Tibial nerve (tissue), 3 donors: ENCODE measurements around the gene GJA4.

ENCODE experiments used
- CTCF ChIP-seq, 5 experiments: fragments of 200-600 bp in 3 of 5; fragments of 450-650 bp in 2 of 5; sonication (generic) in 3 of 5; IDR thresholded peaks; one replicate each; pipeline ENCODE4 v1.5.1; 2016 to 2019; ENCODE audit warnings: antibody characterized with exemption in 5 of 5, mild to moderate bottlenecking in 3 of 5, moderate library complexity in 2 of 5
- POLR2A ChIP-seq, 2 donors: fragments of 450-650 bp; IDR thresholded peaks; one replicate each; pipeline ENCODE4 v1.6.1; 2017; ENCODE audit warnings: antibody characterized with exemption in 2 of 2, mild to moderate bottlenecking in 2 of 2, moderate library complexity in 2 of 2

GRCh38 chr1:34808051-34808810 lies 15.4 kb downstream of the GJA4 start:
- TF ChIP-seq POLR2A (IDR thresholded peaks at IDR 0.05): no peak
- TF ChIP-seq CTCF (IDR thresholded peaks at IDR 0.05): no peak
